Measurements from ENCODE around the gene TERT.

- TF ChIP-seq POLR2A (IDR thresholded peaks at IDR 0.05; ENCODE audit: low read depth, low read length) (no peak), TAF1 (IDR thresholded peaks at IDR 0.05; ENCODE audit: low read depth, low read length) (no peak), POLR2AphosphoS5 (IDR thresholded peaks at IDR 0.05; ENCODE audit: low read depth, low read length) (no peak), POU2F2 (IDR thresholded peaks at IDR 0.05; ENCODE audit: low read depth, low read length) (no peak)
Observed at GRCh38 chr5:1257363-1257762, 37.5 kb downstream of the TERT start.
